ENCODE data around the gene NR4A2.

GRCh38 chr2:156329927-156330726 is 2.4 kb downstream of the NR4A2 start:
- TF ChIP-seq CTCF (IDR thresholded peaks at IDR 0.05): no peak
- TF ChIP-seq POLR2A (IDR thresholded peaks at IDR 0.05): no peak

Measured in body of pancreas (tissue), 4 donors.